Putamen (tissue), 1 donor: Measurements from ENCODE around the gene UBE3D.

Experiments used
- DNase-seq: peaks from one replicate; pipeline ENCODE4 v3.0.0-alpha.2; 2016; ENCODE audit warnings: low spot score

UBE3D gene

GRCh38 chr6:83065511-83066192 is at the start of gene UBE3D:
UBE3D (minus strand) TSS chr6:83065841; CDS start chr6:83065718, 123 bp downstream.
- DNase-seq, result peak; percentile 86

- no peak for DNase-seq
These were observed 48.5 kb upstream of the UBE3D start for GRCh38 chr6:83114164-83114563.

- DNase-seq, result no peak
These were observed 47.6 kb upstream of the UBE3D start for GRCh38 chr6:83113258-83113657.

- DNase-seq, result no peak
These were observed 42.7 kb upstream of the UBE3D start for GRCh38 chr6:83108378-83108777.

- DNase-seq, result no peak
These were observed 32.9 kb upstream of the UBE3D start for GRCh38 chr6:83098589-83098988.

GRCh38 chr6:83097675-83098074 is 32.0 kb upstream of the UBE3D start:
- DNase-seq, result no peak

- DNase-seq, result no peak
These were observed 31.6 kb upstream of the UBE3D start for GRCh38 chr6:83097204-83097603.

- DNase-seq, result no peak
These were observed 31.1 kb upstream of the UBE3D start for GRCh38 chr6:83096791-83097190.

GRCh38 chr6:83092756-83093399 is 27.2 kb upstream of the UBE3D start:
- DNase-seq, result no peak

- no peak for DNase-seq
These were observed 21.1 kb upstream of the UBE3D start for GRCh38 chr6:83086751-83087150.

GRCh38 chr6:83083476-83083875 is 17.8 kb upstream of the UBE3D start:
- no peak for DNase-seq

- DNase-seq, result no peak
These were observed 8.0 kb upstream of the UBE3D start for GRCh38 chr6:83073615-83074014.

GRCh38 chr6:83072726-83073125 is 7.1 kb upstream of the UBE3D start:
- DNase-seq, result no peak

- DNase-seq, result no peak
These were observed 6.1 kb upstream of the UBE3D start for GRCh38 chr6:83071707-83072106.

GRCh38 chr6:83071023-83071422 is 5.4 kb upstream of the UBE3D start:
- no peak for DNase-seq

GRCh38 chr6:83069633-83070032 is 4.0 kb upstream of the UBE3D start:
- no peak for DNase-seq

- no peak for DNase-seq
These were observed 3.0 kb upstream of the UBE3D start for GRCh38 chr6:83068616-83069015.

GRCh38 chr6:83067448-83068439 is 2.1 kb upstream of the UBE3D start, which contains the start of gene DOP1A:
DOP1A (plus strand) TSS chr6:83067671; CDS start chr6:83096978, 29,307 bp downstream.
- DNase-seq, result peak; percentile 93

- DNase-seq, result no peak
These were observed 3.4 kb downstream of the UBE3D start for GRCh38 chr6:83062225-83062624.

GRCh38 chr6:83061190-83061589 is 4.5 kb downstream of the UBE3D start:
- no peak for DNase-seq

GRCh38 chr6:83057705-83058321 is 7.8 kb downstream of the UBE3D start:
- DNase-seq, result peak; percentile 50

- peak; percentile 65 for DNase-seq
These were observed 10.2 kb downstream of the UBE3D start for GRCh38 chr6:83055366-83055964.
